CD4-positive, alpha-beta T cell treated with Interleukin-15 for 1 hour (primary cell): ENCODE results near the gene KAT14.
"Not testable (repeated sequence)": the region's sequence is repeated elsewhere in the genome, so short reads cannot be mapped to it uniquely, and the experiment has no call there.

Source experiments
- DNase-seq: peaks from one replicate; pipeline ENCODE4 v3.0.0-alpha.2; 2020

KAT14 gene

DNA sequence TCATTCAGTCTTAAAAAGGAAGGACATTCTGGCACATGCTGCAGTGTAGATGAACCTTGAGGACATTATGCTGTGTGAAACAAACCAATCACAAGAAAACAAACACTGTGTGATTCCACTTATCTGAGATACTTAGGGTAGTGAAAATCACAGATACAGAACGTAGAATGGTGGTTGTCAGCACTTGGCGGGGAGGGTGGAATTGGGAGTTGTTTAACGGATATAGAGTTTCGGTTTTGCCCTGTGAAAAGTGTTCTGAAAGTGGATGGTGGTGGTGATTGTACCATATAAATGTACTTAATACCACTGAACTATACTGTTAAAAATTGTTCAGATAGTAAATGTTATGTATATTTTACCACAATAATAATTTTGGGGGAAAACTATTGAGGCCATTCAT lies 18.4 kb downstream of the KAT14 start:
- DNase-seq: no peak

DNA sequence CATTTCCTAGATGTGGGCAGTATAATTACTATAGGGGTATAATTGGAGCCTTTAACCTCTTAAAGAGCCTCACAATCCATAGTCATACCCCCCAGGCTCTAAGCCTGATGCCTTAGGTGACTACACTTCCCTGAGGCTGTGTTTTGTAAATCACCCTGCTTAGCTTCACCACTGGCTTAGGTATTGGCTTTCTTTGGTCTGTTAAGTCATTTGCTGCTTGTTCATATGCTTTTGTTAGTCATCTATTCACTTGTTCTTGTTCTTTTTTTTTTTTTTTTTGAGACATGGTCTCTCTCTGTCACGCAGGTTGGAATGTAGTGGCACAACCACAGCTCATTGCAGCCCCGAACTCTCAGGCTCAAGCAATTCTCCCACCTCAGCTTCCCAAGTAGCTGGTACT lies 26.7 kb downstream of the KAT14 start:
- no peak for DNase-seq

DNA sequence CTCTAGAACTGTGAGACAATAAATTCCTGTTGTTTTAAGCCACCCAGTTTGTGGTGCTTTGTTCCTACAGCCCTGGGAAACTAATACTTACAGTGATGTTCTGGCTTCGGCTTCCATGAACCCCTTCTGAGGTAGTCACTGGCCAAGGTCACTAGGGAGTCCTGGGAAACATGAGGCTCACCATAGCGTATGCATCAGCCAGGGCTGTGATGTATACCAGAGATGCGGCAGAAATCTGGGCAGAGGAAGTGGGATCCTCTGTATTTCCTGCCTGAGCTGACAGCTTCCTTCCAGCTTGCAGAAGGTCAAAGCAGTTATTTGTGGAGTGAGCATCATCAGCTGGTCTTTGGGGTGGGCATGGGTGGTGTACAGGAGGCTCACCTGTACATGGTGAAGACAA lies 27.9 kb downstream of the KAT14 start:
- DNase-seq: no peak

DNA sequence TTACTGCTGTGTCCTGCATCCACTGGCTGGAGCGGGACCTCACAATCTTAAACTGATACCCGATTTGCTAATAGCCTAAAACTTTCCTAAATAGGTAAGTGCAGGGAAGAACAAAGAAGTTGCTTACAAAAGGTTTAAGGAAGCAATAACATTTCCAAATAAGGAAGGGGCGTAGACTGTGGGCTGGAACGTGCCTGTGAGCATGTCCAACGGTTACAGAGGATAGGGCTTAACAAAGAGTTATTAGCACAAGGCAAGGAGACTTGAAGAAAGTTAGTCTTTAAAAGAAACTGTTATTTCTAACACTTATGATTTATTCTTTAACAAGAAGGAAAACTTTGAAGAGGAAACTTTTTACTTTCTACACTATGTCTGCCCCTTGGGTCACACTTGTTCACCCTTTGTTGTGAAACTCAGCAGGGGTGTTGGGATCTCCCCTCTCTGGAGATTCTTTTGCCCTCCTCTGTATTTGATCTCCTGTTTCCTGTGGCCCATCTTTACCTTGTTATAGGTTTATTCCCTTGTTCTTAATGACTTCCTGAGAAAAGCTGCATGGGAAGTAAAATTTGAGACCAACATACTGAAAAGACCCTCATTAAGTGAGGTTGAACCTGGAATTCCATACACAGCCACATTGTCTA lies 28.7 kb downstream of the KAT14 start:
- DNase-seq: no peak

DNA sequence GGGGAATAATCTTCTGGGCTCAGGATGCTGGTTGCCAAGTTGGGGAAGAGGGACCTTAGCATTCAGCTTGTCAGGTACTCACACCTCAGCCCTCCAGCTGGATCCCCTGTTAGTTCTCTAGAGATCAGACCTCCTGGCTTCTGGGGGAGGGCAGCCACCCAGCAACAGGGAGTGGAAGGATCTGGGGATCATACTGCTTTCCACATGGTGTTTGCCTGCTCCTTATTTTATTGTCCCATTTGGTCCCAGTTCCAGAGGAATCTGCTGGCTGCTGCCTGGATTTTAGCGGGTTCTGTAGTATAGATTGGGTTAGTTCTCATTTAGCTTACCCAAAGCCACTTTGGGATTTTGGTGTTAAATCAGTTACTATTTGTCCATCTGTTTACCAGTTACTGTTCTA lies 29.3 kb downstream of the KAT14 start:
- DNase-seq: no peak

DNA sequence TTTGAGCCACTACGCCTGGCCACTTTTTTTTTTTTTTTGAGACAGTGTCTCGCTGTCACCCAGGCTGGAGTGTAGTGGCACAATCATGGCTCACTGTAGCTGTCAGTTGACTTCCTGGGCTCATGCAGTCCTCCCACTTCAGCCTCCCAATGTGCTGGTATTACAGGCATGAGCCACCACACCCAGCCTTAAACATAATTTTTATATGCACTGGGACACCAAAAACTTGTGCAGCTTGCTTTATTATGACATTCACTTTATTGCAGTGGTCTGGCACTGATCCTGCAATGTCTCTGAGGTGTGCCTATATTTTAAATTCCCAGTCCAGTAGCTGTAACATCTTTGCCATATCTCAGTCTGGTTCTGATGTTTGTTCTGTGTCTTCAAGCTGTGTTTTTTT lies 34.7 kb downstream of the KAT14 start:
- no peak for DNase-seq

DNA sequence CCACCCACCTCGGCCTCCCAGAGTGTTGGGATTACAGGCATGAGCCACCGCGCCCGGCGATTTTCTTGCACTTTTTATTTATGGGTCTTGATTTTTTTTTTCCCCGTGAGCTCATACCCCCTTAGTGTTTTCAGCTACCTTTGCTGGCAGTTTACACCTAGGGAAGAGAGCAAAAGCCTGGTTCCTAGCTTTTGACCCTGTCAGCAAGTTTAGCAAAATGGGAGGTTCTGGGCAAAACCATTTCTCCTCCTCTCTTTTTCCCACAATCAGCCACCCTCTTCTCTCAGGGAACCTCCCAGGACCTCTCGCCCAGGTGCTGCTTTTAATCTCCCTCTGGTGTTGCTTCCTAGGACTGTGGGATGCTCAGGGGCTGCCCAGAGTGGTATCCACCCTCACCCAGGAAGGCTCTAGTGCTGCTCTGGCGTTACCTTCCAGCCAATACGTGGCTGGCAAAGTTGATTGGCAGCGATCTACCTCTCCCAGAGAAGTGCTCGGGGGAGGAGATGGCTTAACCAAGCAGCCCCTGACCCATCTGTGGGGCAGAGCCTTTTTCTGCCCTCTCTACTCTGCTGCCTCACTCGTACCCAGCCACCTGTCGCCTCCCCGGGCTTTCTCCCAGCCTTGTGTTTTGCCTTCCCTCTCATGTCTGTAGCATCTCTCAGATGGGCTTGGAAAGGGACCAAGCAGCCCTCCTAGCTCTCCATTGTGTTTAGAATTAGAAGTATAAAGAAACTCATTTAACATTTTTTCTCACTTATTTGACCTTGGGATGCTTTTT lies 37.4 kb downstream of the KAT14 start:
- DNase-seq: no peak

DNA sequence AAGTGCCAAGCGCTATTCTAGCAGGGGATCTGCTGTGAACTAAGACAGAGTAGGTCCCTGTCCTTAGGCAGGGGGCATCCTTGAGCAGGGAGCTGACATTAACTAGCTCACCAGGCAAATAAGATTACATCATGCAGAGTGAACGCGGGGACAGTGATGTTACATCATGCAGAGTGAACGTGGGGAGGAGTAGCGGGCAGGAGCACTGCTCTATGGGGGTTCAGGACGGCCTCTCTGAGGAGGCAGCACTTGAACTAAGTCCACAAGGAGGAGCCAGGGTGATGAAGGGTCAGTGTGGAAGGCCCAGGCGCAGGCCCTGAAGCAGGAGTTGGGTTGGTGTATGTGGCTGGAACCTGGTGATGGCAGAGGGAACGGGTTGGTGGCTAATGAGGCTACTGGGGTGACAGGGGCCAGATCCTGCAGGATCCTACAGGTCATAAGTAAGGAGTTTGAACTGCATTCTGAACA lies 38.7 kb downstream of the KAT14 start:
- DNase-seq: no peak

DNA sequence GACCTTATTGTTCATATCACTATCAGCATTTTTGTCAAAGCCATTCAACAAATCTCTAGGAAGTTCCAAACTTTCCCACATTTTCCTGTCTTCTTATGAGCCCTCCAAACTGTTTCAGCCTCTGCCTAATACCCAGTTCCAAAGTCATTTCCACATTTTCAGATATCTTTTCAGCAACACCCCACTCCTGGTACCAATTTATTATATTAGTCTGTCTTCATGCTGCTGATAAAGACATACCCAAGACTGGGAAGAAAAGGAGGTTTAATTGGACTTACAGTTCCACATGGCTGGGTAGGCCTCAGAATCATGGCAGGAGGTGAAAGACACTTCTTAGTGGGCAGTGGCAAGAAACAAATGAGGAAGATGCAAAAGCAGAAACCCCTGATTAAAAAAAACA lies 42.7 kb downstream of the KAT14 start:
- not testable (repeated sequence) for DNase-seq

DNA sequence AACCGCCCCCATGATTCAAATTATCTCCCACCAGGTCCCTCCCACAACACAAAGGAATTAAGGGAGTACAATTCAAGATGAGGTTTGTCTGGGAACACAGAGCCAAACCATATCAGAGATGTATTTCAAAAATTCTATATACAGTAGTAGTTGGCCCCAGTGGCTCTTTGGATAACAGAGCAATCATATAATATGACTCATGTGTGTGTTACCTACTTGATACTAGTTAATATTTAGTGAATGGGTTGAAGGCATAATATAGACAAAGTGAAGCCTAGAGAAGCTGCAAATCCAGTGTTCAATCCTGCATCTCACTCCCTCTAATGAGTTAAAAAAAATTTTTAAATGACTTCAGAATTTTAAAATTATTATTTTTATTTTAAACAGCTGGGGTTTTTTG lies 43.2 kb downstream of the KAT14 start:
- no peak for DNase-seq

DNA sequence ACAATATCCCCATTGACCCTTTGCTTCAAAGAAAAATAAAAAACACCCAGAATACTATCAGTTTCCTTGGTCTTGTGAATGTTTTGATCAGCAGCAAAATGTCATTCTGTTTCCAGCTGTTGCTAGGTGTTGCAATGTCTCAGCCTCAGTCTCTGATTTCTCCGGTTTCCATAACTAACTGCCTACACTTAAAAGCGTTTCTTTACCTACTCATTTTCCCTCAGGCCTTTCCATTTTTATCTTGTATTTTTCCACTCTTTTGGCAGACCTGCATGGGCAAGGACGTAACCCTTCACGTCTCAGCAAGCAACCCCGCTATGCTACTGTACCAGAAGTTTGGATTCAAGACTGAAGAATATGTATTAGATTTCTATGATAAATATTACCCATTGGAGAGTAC lies 49.4 kb downstream of the KAT14 start:
- DNase-seq: no peak

DNA sequence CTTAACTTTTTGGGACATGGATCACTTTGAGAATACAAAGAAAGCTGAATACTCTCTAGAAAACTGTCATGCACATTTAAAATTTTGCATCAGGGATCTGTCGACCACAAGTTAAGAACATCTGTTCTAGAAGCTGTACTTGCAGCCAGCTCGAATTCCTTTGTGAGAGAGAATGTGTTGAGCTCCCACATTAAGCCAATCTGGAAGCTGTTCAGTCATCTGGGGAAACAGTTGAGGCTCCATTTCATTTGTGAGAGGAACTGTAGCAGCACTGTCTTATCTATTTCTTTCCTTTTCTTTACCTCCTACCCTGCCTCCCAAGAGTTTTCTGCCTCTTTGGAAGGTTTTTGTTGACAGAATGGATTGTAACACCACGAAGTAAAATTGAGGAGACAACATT lies 50.8 kb downstream of the KAT14 start:
- no peak for DNase-seq

DNA sequence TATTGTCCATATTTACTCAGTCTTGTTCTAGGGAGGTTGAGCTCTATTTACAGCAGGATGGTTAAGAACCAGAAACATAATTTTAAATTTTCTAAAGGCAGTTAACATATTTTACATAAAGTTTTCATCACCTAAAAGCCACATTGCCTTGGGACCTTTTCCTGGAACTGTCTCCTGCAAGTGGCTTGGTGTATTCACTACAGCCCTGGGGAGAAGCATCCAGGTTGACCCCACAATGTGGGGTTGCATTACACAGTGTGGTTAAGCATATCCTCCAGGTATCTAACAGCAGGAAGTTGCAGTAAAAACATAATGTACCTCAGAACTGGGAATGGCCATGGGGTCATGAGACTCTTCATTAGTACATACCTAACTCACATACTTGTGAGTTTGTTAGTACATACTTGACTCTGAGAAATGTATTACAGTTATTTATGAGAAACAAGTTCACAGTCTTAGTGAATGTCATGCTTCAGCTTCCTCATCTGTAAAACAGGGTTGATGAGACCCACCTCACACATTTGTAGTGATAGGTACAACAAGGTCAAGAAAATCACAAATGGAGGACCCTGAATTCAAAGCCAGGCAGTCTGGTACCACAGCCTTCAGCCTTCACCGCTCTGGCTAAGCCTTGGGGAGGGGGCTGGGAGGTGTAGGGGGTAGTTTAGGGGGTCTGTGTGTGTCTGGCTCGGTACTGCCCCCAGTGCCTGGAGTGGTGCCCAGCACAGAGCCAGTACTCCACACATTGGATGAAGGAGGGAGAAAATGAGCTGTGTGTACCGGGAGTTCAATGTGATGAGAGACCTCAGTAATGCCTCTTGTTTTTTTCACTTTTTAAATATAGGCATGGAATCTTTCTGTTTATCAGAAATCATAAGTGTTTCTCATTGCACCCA lies 52.9 kb downstream of the KAT14 start:
- DNase-seq: no peak

DNA sequence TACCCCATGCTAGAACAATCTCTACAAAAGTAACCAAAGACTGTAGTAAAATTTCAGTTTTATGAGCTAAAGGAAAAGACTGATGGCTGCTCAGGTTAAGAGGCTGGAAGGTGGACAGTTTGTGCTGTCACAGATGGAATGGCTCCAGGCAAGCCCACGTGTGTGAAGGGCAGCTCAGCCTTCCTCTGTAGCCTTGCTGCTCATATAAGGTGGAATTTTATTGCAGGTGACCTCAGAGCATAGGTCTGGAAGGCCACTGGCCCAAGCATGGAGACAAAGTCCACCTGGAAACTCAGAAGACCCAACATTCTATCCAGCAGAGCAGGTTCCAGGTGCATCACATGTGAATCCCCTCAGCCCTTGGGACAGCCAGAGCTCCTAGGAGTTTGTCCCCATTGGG lies 53.6 kb downstream of the KAT14 start:
- DNase-seq: no peak

DNA sequence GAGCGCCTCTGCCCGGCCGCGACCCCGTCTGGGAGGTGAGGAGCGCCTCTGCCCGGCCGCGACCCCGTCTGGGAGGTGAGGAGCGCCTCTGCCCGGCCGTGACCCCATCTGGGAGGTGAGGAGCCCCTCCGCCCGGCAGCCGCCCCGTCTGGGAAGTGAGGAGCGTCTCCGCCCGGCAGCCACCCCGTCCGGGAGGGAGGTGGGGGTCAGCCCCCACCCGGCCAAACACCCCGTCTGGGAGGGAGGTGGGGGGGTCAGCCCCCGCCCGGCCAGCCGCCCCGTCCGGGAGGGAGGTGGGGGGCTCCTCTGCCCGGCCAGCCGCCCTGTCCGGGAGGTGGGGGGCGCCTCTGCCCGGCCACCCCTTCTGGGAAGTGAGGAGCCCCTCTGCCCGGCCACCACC lies 56.8 kb downstream of the KAT14 start:
- DNase-seq: not testable (repeated sequence)

DNA sequence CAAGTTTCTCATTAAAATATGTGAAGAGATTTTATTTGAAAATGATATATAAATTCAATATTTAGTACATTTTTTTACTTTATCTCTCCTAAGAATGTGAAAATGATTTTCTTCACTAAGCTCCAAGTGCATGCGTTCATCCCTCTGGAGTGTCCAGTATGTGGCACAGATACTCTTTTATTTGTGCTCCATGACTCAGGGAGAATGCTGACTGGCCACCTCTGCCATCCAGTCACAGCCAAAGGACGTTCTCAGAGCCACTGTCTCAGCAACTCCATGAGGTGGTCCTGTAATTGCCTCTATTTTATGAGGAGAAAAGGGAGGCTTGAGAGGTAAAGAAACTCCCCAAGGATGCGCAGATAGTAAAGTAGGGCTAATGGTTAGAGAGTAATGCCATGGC lies 58.3 kb downstream of the KAT14 start:
- no peak for DNase-seq

DNA sequence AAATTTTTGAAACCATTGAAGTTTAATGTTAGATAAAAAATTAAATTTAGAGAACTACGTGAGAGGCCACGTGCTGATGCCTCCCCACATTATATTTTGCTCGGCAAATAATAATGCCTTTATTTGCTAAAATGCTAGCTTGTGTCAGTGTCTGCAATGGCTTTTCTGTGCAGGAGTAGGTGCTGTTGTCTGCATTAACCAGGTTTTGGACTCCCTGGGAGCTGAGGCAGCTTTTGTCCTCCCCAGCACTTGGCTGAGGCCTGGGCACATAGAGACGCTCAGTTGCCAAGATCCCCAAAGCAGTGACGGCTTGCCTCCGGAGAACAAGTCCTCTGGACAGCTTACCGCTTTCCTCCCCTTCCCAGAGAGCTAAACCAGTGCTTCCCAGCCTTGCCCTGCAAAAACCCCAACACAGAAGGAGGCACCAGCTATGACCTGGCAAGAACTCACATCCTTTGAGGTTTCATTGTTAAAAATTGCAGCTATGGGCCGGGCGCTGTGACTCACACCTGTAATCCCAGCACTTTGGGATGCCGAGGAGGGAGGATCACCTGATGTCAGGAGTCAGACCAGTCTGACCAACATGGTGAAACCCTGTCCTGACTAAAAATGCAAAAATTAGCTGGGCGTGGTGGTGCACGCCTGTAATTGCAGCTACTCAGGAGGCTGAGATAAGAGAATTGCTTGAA lies 59.9 kb downstream of the KAT14 start:
- no peak for DNase-seq

DNA sequence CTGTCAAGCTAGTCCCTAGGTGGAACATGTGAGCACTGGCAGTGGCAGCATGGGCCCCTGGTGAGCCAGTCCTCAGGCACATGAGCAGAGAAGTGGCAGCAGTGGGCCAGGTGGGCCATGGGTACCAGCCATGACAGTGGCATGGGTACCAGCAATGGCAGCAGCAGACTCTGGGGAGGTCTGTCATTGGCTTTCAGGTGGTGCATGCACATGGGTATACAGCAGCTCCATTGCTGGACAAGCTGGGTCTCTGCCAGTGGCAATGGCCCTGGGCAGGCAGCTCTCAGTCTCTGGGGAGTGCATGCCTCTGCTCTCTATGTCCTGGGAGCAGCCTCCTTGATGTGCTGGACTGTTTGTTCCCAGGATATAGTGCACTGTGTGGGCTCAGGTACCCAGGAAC lies 65.3 kb downstream of the KAT14 start:
- DNase-seq: no peak

DNA sequence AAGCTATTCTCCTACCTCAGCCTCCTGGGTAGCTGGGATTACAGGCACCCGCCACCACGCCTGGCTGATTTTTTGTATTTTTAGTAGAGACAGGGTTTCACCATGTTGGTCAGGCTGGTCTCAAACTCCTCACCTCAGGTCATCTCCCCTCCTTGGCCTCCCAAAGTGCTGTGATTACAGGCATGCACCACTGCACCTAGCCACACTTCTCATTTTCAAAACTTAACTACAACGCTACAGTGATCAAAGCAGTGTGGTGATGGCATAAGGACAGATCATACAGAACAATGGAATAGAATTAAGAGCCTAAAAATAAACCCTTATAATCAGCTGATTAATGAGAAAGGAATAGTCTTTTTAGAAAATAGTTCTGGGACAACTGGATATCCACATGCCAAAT lies 66.0 kb downstream of the KAT14 start:
- not testable (repeated sequence) for DNase-seq

DNA sequence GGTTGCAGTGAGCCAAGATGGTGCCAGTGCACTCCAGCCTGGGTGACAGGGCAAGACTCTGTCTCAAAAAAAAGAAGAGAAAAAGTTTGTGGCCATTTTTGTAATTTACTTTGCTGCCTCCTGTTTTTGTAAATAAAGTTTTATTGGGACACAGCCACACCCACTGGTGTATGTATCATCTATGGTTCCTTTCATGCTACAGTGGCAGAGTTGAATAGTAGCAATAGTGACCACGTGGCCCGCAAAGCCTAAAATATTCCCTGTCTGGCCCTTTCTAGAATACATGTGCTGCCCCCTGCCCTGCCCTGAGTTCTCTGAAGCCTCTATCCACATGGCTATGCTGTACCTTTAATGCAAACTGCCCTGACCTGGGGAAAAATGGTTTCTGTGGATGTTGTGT lies 75.3 kb downstream of the KAT14 start:
- no peak for DNase-seq

DNA sequence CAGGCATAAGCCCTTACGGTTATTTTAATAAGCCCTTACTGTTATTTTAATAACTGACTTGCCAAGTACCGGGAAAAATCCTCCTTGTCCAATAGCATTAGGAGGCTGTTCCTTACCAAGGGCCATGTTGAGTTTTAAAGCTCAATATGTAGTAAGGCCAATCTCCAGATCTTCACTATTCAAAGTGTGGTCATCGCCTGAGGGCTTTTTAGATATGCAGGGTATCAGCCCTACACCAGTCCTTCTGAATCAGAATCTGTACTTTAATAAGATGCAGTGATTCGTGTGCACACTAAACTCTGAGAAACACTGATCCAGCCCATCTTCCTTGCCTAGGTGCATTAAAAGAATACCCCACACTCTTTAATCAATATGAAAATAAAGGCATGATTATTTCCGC lies 77.9 kb downstream of the KAT14 start:
- DNase-seq: no peak

DNA sequence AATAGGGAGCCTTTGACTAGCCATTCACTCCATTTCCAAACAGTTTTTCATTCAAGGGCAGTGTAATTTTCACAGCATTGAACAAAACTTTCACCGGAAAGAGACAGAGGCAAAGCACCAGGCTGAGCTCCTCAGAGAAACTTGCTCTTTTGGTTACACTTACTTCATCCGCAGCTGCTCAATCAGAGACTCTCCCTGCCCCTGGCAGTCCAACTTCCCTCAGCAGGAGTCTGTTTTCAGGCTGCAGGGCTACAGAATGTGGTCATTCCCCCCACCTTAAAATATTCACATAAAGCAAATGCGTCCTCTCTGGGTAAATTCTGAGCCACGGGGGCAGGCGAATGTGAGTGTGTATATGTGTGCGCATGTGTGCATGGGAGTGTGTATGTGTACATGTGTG lies 80.6 kb downstream of the KAT14 start:
- DNase-seq: no peak

DNA sequence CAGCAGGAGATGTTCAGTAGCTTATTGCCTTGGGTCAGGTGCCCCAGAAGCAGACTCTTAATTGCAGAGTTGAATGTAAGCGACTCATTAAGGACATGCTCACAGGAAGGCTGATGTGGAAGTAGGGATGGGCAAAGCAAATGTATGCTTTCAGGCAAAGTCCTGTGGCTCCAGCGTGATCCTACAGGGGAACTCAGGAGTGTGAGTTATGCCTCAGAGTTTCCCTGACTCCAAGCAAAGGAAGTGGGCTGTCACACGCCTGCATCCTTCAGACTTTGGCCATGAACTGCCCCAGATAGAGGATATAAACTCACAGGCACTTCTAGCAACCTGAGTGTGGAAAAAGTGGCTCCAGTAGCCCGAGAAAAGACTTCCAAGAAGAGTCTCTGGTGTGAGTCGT lies 85.7 kb downstream of the KAT14 start:
- no peak for DNase-seq
